HG03135 (cell line): ENCODE measurements around the gene CASP10.
"Not testable (repeated sequence)": the region's sequence is repeated elsewhere in the genome, so short reads cannot be mapped to it uniquely, and the experiment has no call there.

ENCODE experiments used
- ATAC-seq: cut with Tn5 transposase; IDR thresholded peaks from one replicate; pipeline ENCODE4 v1.9.1; 2021; ENCODE audit warnings: mild to moderate bottlenecking, moderate library complexity; ENCODE audit not compliant: unreplicated experiment

CASP10 gene

GRCh38 chr2:201182650-201183364 is at the start of gene CASP10:
TSS of gene CASP10 (plus strand) at chr2:201183141. CDS start at chr2:201185778, 2,637 bp downstream.
- peak; percentile 66 for ATAC-seq

GRCh38 chr2:201135386-201135785 is 47.6 kb upstream of the CASP10 start:
- ATAC-seq: no peak

GRCh38 chr2:201136889-201137321 is 46.0 kb upstream of the CASP10 start:
- ATAC-seq: no peak

GRCh38 chr2:201137505-201138400 is 45.2 kb upstream of the CASP10 start:
- ATAC-seq: no peak

GRCh38 chr2:201138401-201138970 is 44.5 kb upstream of the CASP10 start:
- ATAC-seq: no peak

GRCh38 chr2:201138986-201139781 is 43.8 kb upstream of the CASP10 start:
- ATAC-seq: not testable (repeated sequence)

- ATAC-seq: no peak
These were observed 42.9 kb upstream of the CASP10 start for GRCh38 chr2:201139836-201140604.

GRCh38 chr2:201144101-201145051 is 38.6 kb upstream of the CASP10 start:
- no peak for ATAC-seq

GRCh38 chr2:201148434-201148990 is 34.4 kb upstream of the CASP10 start:
- ATAC-seq: no peak

- ATAC-seq: no peak
These were observed 33.7 kb upstream of the CASP10 start for GRCh38 chr2:201149064-201149820.

- not testable (repeated sequence) for ATAC-seq
These were observed 33.1 kb upstream of the CASP10 start for GRCh38 chr2:201149821-201150165.

- no peak for ATAC-seq
These were observed 32.4 kb upstream of the CASP10 start for GRCh38 chr2:201150454-201151020.

GRCh38 chr2:201151127-201151981 is 31.6 kb upstream of the CASP10 start:
- ATAC-seq: peak; percentile 85

GRCh38 chr2:201152517-201152916 is 30.4 kb upstream of the CASP10 start:
- ATAC-seq: no peak

GRCh38 chr2:201152999-201153815 is 29.7 kb upstream of the CASP10 start:
- ATAC-seq: no peak
